ENCODE measurements around the gene POTEE.
"Not testable (repeated sequence)": the region's sequence is repeated elsewhere in the genome, so short reads cannot be mapped to it uniquely, and the experiment has no call there.

POTEE gene

DNA sequence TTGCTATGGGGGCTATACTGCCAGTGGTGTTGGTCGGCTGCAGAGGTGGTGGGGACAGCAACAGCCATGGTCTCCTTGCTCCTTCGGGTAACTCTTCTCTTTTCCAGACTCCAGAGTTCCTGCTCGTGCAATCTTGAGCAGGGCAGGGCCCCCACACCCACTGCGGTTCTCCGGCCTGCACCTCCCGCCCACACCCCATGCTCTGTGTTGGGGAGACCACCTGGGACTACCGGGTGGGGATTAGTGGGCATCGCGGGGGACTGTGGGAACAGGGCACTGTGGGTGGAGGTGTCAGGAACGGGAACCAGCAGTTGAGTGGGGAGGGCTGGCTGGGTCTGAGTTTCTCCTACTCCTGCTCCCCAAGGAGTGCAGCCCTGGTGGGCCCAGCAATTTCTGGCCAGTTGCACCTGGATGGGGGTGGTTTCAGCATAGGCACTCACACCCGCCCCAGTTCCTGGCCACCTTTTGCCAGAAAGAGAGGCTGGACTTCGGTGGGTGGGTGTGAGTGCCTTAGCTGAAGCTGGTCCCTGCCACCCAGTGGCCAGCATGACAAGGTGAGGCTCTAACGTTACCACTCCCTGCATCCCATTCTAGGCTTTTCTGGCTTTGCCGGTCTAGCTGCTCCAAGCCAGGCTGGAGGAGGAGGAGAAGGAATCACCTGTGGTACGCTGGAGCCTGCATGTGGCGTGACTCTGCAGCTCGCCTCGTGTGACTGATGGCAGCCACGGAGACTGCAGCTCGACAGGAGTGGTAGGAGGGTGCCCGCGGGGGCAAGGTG is 1.3 kb downstream of the POTEE start:
- not testable (repeated sequence) for H3K36me3 ChIP-seq (ENCODE audit: control insufficient read depth, insufficient read depth, low read length, severe bottlenecking); H3K9me3 ChIP-seq (ENCODE audit: control insufficient read depth, low read length); H3K27me3 ChIP-seq (replicated peaks; ENCODE audit: control insufficient read depth, insufficient read depth, low read length); H3K4me3 ChIP-seq (ENCODE audit: low read length); H3K4me1 ChIP-seq (ENCODE audit: control insufficient read depth, insufficient read depth, low read length); H3K9ac ChIP-seq (ENCODE audit: low read length); DNase-seq (ENCODE audit: low read depth)

DNA sequence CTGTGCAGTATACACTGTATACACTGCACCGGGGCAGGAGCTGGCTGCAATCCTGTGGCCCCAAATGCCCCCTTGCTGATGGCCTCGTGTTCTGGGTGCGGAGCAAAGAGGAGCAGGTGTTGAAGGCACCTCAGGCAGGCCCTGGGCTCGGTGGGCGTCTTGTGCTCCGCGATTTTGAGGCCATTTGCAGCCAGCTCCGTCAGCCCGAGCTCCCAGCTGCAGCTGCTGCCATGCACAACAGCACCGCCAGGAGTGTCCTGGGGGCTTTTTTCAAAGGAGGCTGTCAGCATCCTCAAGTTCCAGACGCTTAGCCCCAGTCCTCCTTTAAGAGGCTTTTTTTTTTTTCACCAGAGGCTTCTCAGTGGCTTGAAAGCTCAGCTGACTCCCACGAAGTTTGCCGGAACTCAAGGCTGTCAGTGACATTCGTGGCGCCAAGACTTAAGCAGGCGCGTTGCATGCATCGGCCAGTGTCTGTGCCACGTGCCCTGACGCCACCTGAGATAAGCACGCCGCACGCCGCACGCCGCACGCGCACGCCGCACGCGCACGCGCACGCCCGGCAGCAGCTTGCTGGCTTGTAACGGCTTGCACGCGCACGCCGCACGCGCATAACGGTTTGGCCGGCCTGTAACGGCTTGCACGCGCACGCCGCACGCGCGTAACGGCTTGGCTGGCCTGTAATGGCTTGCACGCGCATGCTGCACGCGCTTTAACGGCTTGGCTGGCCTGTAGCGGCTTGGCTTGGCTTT is 8.1 kb downstream of the POTEE start:
- not testable (repeated sequence) for H3K9me3 ChIP-seq (ENCODE audit: control insufficient read depth, low read length); H3K4me3 ChIP-seq (ENCODE audit: low read length); H3K27me3 ChIP-seq (replicated peaks; ENCODE audit: control insufficient read depth, insufficient read depth, low read length); DNase-seq (ENCODE audit: low read depth); H3K9ac ChIP-seq (ENCODE audit: low read length); H3K4me1 ChIP-seq (ENCODE audit: control insufficient read depth, insufficient read depth, low read length); H3K36me3 ChIP-seq (ENCODE audit: control insufficient read depth, insufficient read depth, low read length, severe bottlenecking)

DNA sequence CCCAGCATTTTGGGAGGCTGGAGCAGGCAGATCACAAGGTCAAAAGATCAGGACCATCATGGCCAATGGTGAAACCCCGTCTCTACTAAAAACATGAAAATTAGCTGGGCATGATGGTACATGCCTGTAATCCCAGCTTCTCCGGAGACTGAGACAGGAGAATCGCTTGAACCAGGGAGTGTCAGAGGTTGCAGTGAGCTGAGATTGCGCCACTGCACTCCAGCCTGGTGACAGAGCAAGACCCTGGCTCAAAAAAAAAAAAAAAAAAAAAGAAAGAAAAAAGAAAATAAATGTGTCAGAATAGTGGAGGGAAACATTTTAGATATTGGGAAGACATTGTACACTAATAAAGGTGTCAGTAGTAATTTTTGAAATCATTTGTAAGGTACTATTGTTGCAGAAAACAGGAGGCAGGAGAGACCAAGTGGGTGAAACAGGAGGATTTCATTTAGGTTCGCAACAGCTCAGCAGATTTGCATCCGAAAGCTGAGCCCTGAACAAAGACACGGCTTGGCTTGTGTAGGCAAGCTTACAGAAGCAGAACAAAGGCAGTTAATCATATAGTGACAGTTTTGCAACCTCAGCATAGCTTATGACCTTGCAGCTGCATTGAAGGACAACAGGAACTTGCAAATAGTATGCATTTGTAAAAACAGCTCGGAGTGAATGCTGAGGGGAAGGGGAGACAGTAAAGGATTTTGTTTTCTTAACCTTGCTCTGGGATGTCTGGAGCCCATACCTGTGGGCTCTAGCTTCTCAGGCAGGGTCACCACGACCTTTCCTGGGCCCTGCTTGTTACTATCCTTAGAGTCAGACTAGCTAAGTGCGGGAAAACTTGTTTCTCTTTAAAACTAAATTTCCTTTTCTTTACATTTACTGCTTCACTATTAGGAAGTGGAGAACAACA is 26.5 kb downstream of the POTEE start:
- H3K27me3 ChIP-seq (replicated peaks; ENCODE audit: control insufficient read depth, insufficient read depth, low read length); DNase-seq (ENCODE audit: low read depth); H3K36me3 ChIP-seq (ENCODE audit: control insufficient read depth, insufficient read depth, low read length, severe bottlenecking); H3K9ac ChIP-seq (ENCODE audit: low read length); H3K9me3 ChIP-seq (ENCODE audit: control insufficient read depth, low read length); H3K4me3 ChIP-seq (ENCODE audit: low read length); H3K4me1 ChIP-seq (ENCODE audit: control insufficient read depth, insufficient read depth, low read length): not testable (repeated sequence)

Data from adipocyte (in vitro differentiated cells).